ENCODE data around the gene COBL.

- TF ChIP-seq BACH1 (IDR thresholded peaks at IDR 0.05; ENCODE audit: low read length) (no peak), CTCF (IDR thresholded peaks at IDR 0.05; ENCODE audit: control extremely low read depth in 1 of 3, insufficient read depth in 1 of 3, low read depth in 1 of 3, low read length in 3 of 3) (no peak), EZH2 (IDR thresholded peaks at IDR 0.05; ENCODE audit: low read depth, low read length, severe bottlenecking) (no peak), ZNF274 (IDR thresholded peaks at IDR 0.05; ENCODE audit: borderline replicate concordance, extremely low read depth, low read length) (no peak), ATF2 (IDR thresholded peaks at IDR 0.05; ENCODE audit: low read length) (no peak), PHF8 (conservative IDR thresholded peaks at IDR 0.05; ENCODE audit: low read depth, low read length) (no peak), YY1 (IDR thresholded peaks at IDR 0.05; ENCODE audit: low read depth, low read length) (no peak)
Measured at GRCh38 chr7:51043461-51043860, 273.1 kb downstream of the COBL start.
